Skeletal muscle tissue (tissue), 4 donors: ENCODE data around the gene CNTNAP5. TPM values are rescaled to one million over a fixed set of nuclear protein-coding genes. Genes with fewer than 3 reads are reported as not detected.
"Not testable (repeated sequence)": the region's sequence is repeated elsewhere in the genome, so short reads cannot be mapped to it uniquely, and the experiment has no call there.

Experiments used
- H3K27ac ChIP-seq: one replicate; pipeline ENCODE4 v1.7.0; 2013; ENCODE audit warnings: mild to moderate bottlenecking, low read depth, low read length, inconsistent platforms
- H3K27me3 ChIP-seq, 3 donors: one replicate each; pipeline ENCODE4 v1.7.0; 2013; ENCODE audit warnings: low read length in 3 of 3; ENCODE audit not compliant: control insufficient read depth in 3 of 3, insufficient read depth in 3 of 3
- H3K36me3 ChIP-seq, 3 donors: one replicate each; pipeline ENCODE4 v1.7.0; 2013; ENCODE audit warnings: low read length in 3 of 3; ENCODE audit not compliant: control insufficient read depth in 3 of 3, insufficient read depth in 3 of 3
- H3K4me1 ChIP-seq, 3 donors: one replicate each; pipeline ENCODE4 v1.7.0; 2013; ENCODE audit warnings: low read length in 3 of 3, mild to moderate bottlenecking in 3 of 3; ENCODE audit not compliant: control insufficient read depth in 3 of 3, insufficient read depth in 3 of 3
- H3K4me3 ChIP-seq, 3 donors: one replicate each; pipeline ENCODE4 v1.7.0; 2013; ENCODE audit warnings: low read length in 3 of 3
- H3K9ac ChIP-seq, 3 donors: one replicate each; pipeline ENCODE4 v1.7.0; 2013; ENCODE audit warnings: low read length in 3 of 3, mild to moderate bottlenecking in 3 of 3, moderate library complexity in 2 of 3, low read depth in 1 of 3
- H3K9me3 ChIP-seq, 3 donors: one replicate each; pipeline ENCODE4 v1.7.0; 2013; ENCODE audit warnings: low read length in 3 of 3; ENCODE audit not compliant: control insufficient read depth in 3 of 3
- total RNA-seq: library from RNA; depleted of rRNA; stranded (reverse); fragments of >200 nt; gene quantifications from one replicate; pipeline ENCODE4 v1.2.3, GENCODE V29; 2014
- donor health status: Osteomylitis.

Gene CNTNAP5
- total RNA-seq, 1 donor from 2014 or later: not detected

DNA sequence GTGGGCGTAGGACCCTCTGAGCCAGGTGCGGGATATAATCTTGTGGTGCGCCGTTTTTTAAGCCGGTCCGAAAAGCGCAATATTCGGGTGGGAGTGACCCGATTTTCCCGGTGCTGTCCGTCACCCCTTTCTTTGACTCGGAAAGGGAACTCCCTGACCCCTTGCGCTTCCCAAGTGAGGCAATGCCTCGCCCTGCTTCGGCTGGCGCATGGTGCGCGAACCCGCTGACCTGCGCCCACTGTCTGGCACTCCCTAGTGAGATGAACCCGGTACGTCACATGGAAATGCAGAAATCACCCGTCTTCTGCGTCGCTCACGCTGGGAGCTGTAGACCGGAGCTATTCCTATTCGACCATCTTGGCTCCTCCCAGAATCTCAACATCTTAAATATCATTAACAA is 336.9 kb downstream of the CNTNAP5 start:
- not testable (repeated sequence) for H3K9ac ChIP-seq, H3K27ac ChIP-seq, H3K27me3 ChIP-seq, H3K4me1 ChIP-seq, H3K4me3 ChIP-seq, H3K9me3 ChIP-seq, H3K36me3 ChIP-seq

DNA sequence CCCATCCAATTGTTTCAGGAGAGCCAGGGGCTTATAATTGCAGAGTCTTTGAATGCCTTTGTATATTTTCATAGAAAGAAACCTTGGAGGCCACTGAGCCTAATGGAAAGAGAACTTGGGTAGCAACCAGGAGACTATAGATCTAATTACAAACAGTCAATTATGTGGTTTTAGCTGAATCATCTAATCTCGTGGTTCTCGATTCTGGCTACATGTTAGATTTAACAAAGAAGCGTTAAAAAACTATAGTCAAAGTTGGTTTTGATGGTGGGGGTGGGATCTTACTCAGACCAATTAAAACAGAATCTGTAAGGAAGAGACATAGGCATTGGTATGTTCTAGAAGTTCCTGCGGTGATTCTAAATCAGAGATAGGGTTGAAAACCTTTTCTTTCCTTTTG is 344.1 kb downstream of the CNTNAP5 start:
- no peaks in the 10 kb centered on the region for H3K9me3 ChIP-seq
- H3K27ac ChIP-seq: no peak overlapping the region
- H3K27me3 ChIP-seq: no peaks in the 10 kb centered on the region
- H3K36me3 ChIP-seq: no peaks in the 10 kb centered on the region
- H3K4me3 ChIP-seq: no peak overlapping the region
- no peak overlapping the region for H3K9ac ChIP-seq
- H3K4me1 ChIP-seq: no peaks in the 10 kb centered on the region

DNA sequence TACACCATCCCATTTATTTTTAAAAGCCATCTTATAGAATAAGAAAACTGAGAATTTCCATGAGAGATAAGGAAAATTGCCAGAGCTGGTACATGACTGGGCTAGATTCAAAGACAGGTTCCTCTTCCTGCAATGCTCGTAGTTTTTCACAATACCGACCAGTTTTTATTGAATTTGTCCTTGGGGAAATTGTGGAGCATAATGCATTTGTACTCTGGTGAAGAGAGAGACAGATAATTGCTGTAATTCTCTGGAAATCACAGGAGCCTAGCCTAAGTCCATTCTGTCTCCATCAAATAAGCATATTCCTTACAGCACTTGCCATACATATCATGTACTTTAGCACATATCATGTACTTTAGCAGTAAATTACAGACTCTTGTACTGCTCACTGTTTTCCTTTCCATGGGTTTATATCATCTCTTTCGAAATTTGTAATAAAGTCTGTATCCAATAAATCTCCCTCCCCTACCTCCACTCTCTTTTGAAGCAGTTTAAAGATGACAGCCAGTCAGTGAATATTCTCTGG is 355.2 kb downstream of the CNTNAP5 start:
- Histone ChIP-seq H3K27me3 (peaks cover 0 to 2% (median 0%) of the 10 kb centered on the region in 3 donors), H3K4me1 (no peaks in the 10 kb centered on the region), H3K27ac (no peak overlapping the region), H3K36me3 (no peaks in the 10 kb centered on the region), H3K4me3 (no peak overlapping the region), H3K9ac (no peak overlapping the region), H3K9me3 (no peaks in the 10 kb centered on the region)

DNA sequence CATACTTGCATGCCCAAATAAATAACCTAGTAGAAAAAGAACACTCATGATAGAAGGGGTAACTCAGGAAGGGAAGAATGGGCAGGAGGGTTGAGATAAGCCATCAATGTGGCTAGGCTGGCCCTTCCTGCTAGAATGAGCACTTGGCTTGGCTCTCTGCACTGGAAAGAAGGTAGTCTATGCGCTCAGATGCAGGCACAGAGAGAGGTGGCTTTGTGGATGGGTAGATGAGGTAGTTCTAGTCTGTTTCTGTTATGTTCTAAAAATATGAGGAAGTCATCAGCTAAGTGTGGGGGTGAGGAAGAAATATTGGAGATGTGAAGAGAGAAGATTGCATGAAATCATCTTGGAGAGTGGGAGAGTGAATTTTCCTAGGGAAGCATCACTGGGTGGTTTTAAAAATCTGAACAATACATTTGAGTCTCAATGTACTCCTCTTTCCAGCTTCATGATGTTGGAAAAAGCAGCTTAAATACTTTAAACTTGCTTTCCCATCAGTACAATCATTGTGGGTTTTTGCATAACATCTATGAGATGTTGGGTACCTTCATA is 357.1 kb downstream of the CNTNAP5 start:
- Histone ChIP-seq H3K36me3 (no peaks in the 10 kb centered on the region), H3K27ac (no peak overlapping the region), H3K9me3 (no peaks in the 10 kb centered on the region), H3K4me1 (no peaks in the 10 kb centered on the region), H3K27me3 (peaks cover 0 to 2% (median 0%) of the 10 kb centered on the region in 3 donors), H3K9ac (no peak overlapping the region), H3K4me3 (no peak overlapping the region)

DNA sequence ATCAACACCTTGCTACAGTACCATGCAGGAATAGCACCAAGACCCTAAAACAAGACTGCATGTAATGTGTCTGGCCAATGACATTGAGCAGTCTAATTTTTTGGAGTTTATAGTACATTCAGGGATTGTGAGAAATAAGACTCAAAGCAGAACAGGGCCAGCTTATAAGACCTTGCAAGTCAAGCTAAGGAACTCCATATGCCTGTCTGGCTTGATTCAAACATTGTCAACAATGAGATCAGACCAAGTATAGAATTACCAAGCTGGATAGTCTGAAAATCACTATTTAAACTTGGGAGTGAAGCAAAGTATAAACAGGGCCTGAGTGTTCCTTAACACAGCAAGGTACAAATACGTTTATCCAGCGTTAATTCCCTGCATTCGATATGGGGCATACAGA is 370.9 kb downstream of the CNTNAP5 start:
- H3K9ac ChIP-seq: no peak overlapping the region
- H3K36me3 ChIP-seq: no peaks in the 10 kb centered on the region
- no peak overlapping the region for H3K4me3 ChIP-seq
- no peaks in the 10 kb centered on the region for H3K27me3 ChIP-seq
- H3K9me3 ChIP-seq: no peaks in the 10 kb centered on the region
- no peaks in the 10 kb centered on the region for H3K4me1 ChIP-seq
- no peak overlapping the region for H3K27ac ChIP-seq

DNA sequence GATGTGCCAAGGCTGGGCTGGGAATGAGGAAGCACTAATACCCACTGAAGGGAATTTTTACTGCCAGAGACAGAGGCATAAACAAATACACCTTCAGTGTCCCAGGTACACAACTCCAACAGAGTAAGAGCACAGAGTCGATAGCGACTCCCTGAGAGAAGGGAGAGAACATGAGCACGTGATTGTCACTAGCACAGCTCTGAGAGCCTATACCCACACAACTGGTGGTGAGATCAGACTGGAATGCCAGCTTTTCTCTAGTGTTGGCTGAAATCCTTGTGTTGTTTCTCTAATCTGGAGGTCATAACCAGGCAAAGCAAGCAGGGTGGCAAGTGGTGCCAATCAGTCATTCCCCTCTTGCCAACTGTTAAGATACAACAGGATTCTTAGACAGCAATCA is 377.2 kb downstream of the CNTNAP5 start:
- Histone ChIP-seq H3K9ac (no peak overlapping the region), H3K4me3 (no peak overlapping the region), H3K27me3 (no peaks in the 10 kb centered on the region), H3K4me1 (no peaks in the 10 kb centered on the region), H3K27ac (no peak overlapping the region), H3K36me3 (no peaks in the 10 kb centered on the region), H3K9me3 (no peaks in the 10 kb centered on the region)

DNA sequence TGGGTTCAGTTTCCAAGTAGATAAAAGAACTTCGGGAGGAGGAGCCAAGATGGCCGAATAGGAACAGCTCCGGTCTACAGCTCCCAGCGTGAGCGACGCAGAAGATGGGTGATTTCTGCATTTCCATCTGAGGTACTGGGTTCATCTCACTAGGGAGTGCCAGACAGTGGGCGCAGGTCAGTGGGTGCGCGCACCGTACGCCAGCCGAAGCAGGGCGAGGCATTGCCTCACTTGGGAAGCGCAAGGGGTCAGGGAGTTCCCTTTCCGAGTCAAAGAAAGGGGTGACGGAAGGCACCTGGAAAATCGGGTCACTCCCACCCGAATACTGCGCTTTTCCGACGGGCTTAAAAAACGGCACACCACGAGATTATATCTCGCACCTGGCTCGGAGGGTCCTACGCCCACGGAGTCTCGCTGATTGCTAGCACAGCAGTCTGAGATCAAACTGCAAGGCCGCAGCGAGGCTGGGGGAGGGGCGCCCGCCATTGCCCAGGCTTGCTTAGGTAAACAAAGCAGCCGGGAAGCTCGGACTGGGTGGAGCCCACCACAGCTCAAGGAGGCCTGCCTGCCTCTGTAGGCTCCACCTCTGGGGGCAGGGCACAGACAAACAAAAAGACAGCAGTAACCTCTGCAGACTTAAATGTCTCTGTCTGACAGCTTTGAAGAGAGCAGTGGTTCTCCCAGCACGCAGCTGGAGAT is 382.9 kb downstream of the CNTNAP5 start:
- H3K4me1 ChIP-seq, H3K27ac ChIP-seq, H3K36me3 ChIP-seq, H3K9me3 ChIP-seq, H3K9ac ChIP-seq, H3K4me3 ChIP-seq, H3K27me3 ChIP-seq: not testable (repeated sequence)

DNA sequence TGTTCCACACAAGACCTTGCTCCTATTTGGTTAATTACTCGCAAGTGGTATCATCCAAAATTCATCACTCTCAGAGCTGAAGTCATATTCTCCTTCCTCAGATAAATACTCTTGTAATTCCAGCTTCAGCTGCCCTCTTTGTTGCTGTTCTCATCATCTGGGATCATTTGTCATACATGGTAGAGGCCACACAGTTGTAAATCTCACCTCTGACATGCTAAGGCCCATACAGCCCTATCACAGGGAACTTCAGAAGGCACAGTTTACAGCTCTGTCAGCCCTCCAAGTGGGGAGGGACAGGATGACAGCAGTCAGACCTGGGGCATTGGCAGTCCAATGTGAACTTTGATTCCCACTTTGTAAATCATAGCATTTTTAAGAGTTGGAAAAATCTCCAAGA is 399.0 kb downstream of the CNTNAP5 start:
- Histone ChIP-seq H3K4me3 (no peak overlapping the region), H3K4me1 (no peaks in the 10 kb centered on the region), H3K9ac (no peak overlapping the region), H3K36me3 (no peaks in the 10 kb centered on the region), H3K27ac (no peak overlapping the region), H3K9me3 (no peaks in the 10 kb centered on the region), H3K27me3 (no peaks in the 10 kb centered on the region)

DNA sequence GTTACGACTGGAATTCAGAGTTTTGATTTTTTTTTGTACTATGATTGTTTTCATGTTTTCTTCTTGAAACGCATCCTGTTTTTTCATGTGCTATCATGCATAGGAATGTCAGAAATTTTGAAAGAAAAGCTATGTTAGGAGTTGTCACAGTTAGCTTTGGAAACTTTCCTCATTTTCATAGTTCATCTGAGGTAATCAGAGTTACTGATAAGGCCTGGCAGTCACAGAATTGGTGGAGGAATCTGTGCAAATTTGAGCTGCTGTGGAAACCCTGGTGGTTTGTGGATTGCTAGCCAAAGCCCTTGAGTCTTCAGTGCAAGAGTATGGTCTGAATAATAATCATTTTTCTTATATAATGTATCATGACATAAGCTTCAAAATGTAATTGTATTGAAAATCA is 401.0 kb downstream of the CNTNAP5 start:
- no peak overlapping the region for H3K4me3 ChIP-seq
- no peaks in the 10 kb centered on the region for H3K9me3 ChIP-seq
- H3K27me3 ChIP-seq: no peaks in the 10 kb centered on the region
- H3K4me1 ChIP-seq: no peaks in the 10 kb centered on the region
- no peak overlapping the region for H3K9ac ChIP-seq
- H3K27ac ChIP-seq: no peak overlapping the region
- no peaks in the 10 kb centered on the region for H3K36me3 ChIP-seq

DNA sequence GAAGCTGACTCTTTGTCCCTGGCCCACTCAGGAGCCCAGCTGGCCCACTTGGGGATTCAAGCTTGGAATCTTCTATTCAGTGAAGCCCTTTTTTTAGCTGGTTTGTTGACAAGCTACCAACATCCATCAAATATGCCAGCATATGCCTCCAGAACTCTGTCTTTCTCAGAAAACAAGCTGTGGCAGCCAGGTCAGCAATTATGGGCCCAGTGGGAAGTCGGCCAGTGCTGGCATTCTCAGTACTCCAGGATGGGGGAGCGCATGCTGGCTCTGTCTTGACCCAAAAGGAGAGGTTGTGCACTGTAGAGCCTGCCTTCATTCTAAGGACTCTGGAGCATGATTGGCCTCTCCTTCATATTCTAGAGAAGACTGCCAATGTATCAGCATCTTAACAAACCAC is 401.5 kb downstream of the CNTNAP5 start:
- H3K9ac ChIP-seq: no peak overlapping the region
- no peaks in the 10 kb centered on the region for H3K4me1 ChIP-seq
- no peak overlapping the region for H3K4me3 ChIP-seq
- H3K36me3 ChIP-seq: no peaks in the 10 kb centered on the region
- no peaks in the 10 kb centered on the region for H3K9me3 ChIP-seq
- H3K27me3 ChIP-seq: no peaks in the 10 kb centered on the region
- H3K27ac ChIP-seq: no peak overlapping the region
